Body of pancreas (tissue), 4 donors: Measurements from ENCODE around the gene RAF1.
A peak's percentile ranks its signal among the peaks of the same experiment; 100 is the strongest.

Experiments
- POLR2A ChIP-seq, 3 donors: fragments of 450-650 bp; IDR thresholded peaks; one replicate each; pipeline ENCODE4 v1.6.1; 2016; ENCODE audit warnings: antibody characterized with exemption in 3 of 3, mild to moderate bottlenecking in 2 of 3
- TF ChIP-seq, protein P1 (sequence below), 7 experiments: fragments of 450-650 bp in 4 of 7; fragments of 200-600 bp in 3 of 7; sonication (generic) in 3 of 7; IDR thresholded peaks; one replicate each; pipeline ENCODE4 v1.5.1; 2016 to 2019; ENCODE audit warnings: antibody characterized with exemption in 7 of 7

DNA sequence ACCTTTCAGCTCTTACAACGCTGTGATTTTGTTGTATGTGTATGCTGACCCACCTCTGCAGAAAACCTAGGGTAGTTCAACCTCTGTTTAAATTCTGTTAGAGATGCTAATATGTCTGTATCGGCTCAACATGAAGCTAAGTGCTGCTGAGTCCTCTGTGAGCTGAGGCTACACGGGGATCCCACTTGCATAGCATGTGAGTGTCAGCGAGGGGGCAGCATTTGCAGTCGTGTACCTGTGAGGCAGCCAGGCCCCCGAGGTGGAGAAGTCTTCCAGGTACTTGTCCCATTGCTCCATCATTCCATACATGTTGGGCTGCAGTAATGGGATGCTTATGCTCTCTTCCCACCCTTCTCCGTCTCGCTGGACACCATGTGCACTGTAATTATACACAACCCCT, 122.3 kb downstream of the RAF1 start:
- TF ChIP-seq, protein P1, sequence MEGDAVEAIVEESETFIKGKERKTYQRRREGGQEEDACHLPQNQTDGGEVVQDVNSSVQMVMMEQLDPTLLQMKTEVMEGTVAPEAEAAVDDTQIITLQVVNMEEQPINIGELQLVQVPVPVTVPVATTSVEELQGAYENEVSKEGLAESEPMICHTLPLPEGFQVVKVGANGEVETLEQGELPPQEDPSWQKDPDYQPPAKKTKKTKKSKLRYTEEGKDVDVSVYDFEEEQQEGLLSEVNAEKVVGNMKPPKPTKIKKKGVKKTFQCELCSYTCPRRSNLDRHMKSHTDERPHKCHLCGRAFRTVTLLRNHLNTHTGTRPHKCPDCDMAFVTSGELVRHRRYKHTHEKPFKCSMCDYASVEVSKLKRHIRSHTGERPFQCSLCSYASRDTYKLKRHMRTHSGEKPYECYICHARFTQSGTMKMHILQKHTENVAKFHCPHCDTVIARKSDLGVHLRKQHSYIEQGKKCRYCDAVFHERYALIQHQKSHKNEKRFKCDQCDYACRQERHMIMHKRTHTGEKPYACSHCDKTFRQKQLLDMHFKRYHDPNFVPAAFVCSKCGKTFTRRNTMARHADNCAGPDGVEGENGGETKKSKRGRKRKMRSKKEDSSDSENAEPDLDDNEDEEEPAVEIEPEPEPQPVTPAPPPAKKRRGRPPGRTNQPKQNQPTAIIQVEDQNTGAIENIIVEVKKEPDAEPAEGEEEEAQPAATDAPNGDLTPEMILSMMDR (IDR thresholded peaks at IDR 0.05): peak in 2 of 7 experiments; percentile 14 to 21
- TF ChIP-seq POLR2A (IDR thresholded peaks at IDR 0.05): no peak
